ENCODE measurements around the gene ERGIC3.

DNA sequence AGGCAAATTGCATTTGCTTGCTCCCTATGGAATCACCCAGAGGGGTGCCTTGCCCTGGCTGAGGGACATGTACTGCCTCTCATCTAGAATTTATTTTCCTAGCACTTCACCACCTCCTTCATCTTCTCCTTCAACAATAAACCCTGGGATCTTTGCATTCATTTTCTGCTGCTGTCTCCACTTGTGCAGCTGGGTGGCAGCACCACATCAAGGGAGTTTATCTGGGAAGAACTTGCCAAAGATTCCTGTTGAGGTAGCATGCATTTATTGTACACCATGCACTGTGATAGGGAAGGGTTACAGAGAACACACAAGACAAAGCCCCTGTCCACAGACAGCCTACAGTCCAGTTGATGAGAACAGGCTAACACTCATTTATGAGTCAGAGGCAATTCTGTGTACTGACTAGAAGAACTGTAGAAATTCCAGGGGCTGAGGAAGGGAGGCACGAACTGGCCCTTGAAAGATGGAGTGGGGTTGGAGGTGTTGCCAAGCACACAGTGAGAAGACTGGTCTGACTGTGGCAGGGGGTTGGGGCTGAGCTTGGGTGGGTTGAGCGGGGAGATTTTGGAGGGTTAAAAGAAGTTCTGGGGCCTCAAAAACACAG, 30.0 kb upstream of the ERGIC3 start:
- TF ChIP-seq, protein P1, sequence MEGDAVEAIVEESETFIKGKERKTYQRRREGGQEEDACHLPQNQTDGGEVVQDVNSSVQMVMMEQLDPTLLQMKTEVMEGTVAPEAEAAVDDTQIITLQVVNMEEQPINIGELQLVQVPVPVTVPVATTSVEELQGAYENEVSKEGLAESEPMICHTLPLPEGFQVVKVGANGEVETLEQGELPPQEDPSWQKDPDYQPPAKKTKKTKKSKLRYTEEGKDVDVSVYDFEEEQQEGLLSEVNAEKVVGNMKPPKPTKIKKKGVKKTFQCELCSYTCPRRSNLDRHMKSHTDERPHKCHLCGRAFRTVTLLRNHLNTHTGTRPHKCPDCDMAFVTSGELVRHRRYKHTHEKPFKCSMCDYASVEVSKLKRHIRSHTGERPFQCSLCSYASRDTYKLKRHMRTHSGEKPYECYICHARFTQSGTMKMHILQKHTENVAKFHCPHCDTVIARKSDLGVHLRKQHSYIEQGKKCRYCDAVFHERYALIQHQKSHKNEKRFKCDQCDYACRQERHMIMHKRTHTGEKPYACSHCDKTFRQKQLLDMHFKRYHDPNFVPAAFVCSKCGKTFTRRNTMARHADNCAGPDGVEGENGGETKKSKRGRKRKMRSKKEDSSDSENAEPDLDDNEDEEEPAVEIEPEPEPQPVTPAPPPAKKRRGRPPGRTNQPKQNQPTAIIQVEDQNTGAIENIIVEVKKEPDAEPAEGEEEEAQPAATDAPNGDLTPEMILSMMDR (IDR thresholded peaks at IDR 0.05): peak in 6 of 7 experiments; percentile 27 to 58 (median 52)
- TF ChIP-seq POLR2A (IDR thresholded peaks at IDR 0.05): no peak
